Stimulated activated CD8-positive, alpha-beta memory T cell treated with anti-CD3 and anti-CD28 coated beads, Interleukin-12 subunit alpha, Interleukin-12 subunit beta, amount 100 ng/mL, for 4 hours (primary cell): ENCODE measurements around the gene SDC4.

ENCODE experiments used
- DNase-seq: peaks from one replicate; pipeline ENCODE4 v3.0.0-alpha.2; 2020; ENCODE audit warnings: low read depth

The SDC4 gene

GRCh38 chr20:45318386-45318939 lies 29.8 kb downstream of the SDC4 start:
- no peak for DNase-seq

GRCh38 chr20:45317826-45318225 lies 30.4 kb downstream of the SDC4 start:
- no peak for DNase-seq

GRCh38 chr20:45316150-45317080 lies 31.8 kb downstream of the SDC4 start:
- DNase-seq = no peak

- DNase-seq = no peak
Observed at GRCh38 chr20:45315672-45316071, 32.6 kb downstream of the SDC4 start.

GRCh38 chr20:45313943-45314342 lies 34.3 kb downstream of the SDC4 start:
- no peak for DNase-seq

- DNase-seq = no peak
Observed at GRCh38 chr20:45313065-45313695, 35.0 kb downstream of the SDC4 start.

GRCh38 chr20:45312241-45312640 lies 36.0 kb downstream of the SDC4 start:
- no peak for DNase-seq

GRCh38 chr20:45311589-45312211 lies 36.5 kb downstream of the SDC4 start:
- DNase-seq = peak; percentile 32

GRCh38 chr20:45309075-45309474 lies 39.1 kb downstream of the SDC4 start:
- DNase-seq = no peak

- DNase-seq = no peak
Observed at GRCh38 chr20:45308117-45308778, 40.0 kb downstream of the SDC4 start, which contains the start of gene MATN4. TSS of gene MATN4 (minus strand) at chr20:45308299. CDS start at chr20:45305582, 2,717 bp downstream.

GRCh38 chr20:45307076-45307640 lies 41.1 kb downstream of the SDC4 start:
- no peak for DNase-seq

GRCh38 chr20:45306431-45306982 lies 41.7 kb downstream of the SDC4 start, which contains the start of gene RBPJL:
TSS of gene RBPJL (plus strand) at chr20:45306840. CDS start at chr20:45306923, 83 bp downstream.
- DNase-seq = peak; percentile 15

GRCh38 chr20:45305262-45305661 lies 43.0 kb downstream of the SDC4 start:
- no peak for DNase-seq

GRCh38 chr20:45304464-45304999 lies 43.7 kb downstream of the SDC4 start:
- no peak for DNase-seq

GRCh38 chr20:45303586-45304463 lies 44.4 kb downstream of the SDC4 start:
- DNase-seq = no peak

GRCh38 chr20:45301824-45302271 lies 46.4 kb downstream of the SDC4 start:
- DNase-seq = no peak

GRCh38 chr20:45300961-45301360 lies 47.3 kb downstream of the SDC4 start:
- no peak for DNase-seq

GRCh38 chr20:45299786-45300185 lies 48.4 kb downstream of the SDC4 start:
- DNase-seq = no peak

GRCh38 chr20:45297786-45298497 lies 50.3 kb downstream of the SDC4 start:
- DNase-seq = no peak
